CD4-positive, CD25-positive, alpha-beta regulatory T cell (primary cell): Measurements from ENCODE around the gene ACTL7A. TPM values are rescaled to one million over a fixed set of nuclear protein-coding genes. Genes with fewer than 3 reads are reported as not detected.

Source experiments
- ATAC-seq, 2 donors: fragments of 150-1000 bp; cut with Tn5 transposase; one replicate each; pipeline ENCODE4 v1.10.0; 2021; ENCODE audit warnings: low read depth in 2 of 2, moderate number of reproducible peaks in 2 of 2, moderate library complexity in 1 of 2
- DNase-seq, 3 donors: peaks; one replicate each; pipeline versions ENCODE4 v3.0.0 to v3.0.0-alpha.2; 2012 to 2022; ENCODE audit warnings: mixed read lengths in 1 of 3
- H3K27ac ChIP-seq: one replicate; pipeline ENCODE4 v1.7.0; 2013; ENCODE audit warnings: mild to moderate bottlenecking, low read length; ENCODE audit not compliant: insufficient read depth, poor library complexity, severe bottlenecking
- H3K27me3 ChIP-seq: one replicate; pipeline ENCODE4 v1.7.0; 2013; ENCODE audit warnings: low read length; ENCODE audit not compliant: control insufficient read depth, insufficient read depth
- H3K36me3 ChIP-seq: one replicate; pipeline ENCODE4 v1.7.0; 2013; ENCODE audit warnings: mild to moderate bottlenecking, low read length, moderate library complexity; ENCODE audit not compliant: control insufficient read depth, insufficient read depth
- H3K4me1 ChIP-seq: 2 replicates; pipeline ENCODE4 v1.7.0; 2013; ENCODE audit warnings: mild to moderate bottlenecking, low read length; ENCODE audit not compliant: insufficient read depth, control insufficient read depth, poor library complexity, severe bottlenecking
- H3K4me3 ChIP-seq: one replicate; pipeline ENCODE4 v1.7.0; 2013; ENCODE audit warnings: low read depth, mild to moderate bottlenecking, low read length, moderate library complexity
- H3K9me3 ChIP-seq, 2 experiments: 1 replicate in 1 of 2; 2 replicates in 1 of 2; pipeline ENCODE4 v1.7.0; 2013; ENCODE audit warnings: low read length in 2 of 2, mild to moderate bottlenecking in 1 of 2, moderate library complexity in 1 of 2; ENCODE audit not compliant: control insufficient read depth in 2 of 2
- H3K27ac Mint-ChIP-seq, 3 donors: one replicate each; pipeline ENCODE4 v1.8.0; 2020 to 2022; ENCODE audit warnings: mild to moderate bottlenecking in 3 of 3, mixed read lengths in 3 of 3, moderate library complexity in 2 of 3
- H3K27me3 Mint-ChIP-seq: one replicate; pipeline ENCODE4 v1.8.0; 2022; ENCODE audit warnings: mild to moderate bottlenecking, mixed read lengths
- H3K36me3 Mint-ChIP-seq: one replicate; pipeline ENCODE4 v1.8.0; 2020; ENCODE audit warnings: mixed read lengths
- H3K4me1 Mint-ChIP-seq, 4 donors: one replicate each; pipeline ENCODE4 v1.8.0; 2020 to 2022; ENCODE audit warnings: mixed read lengths in 4 of 4, mild to moderate bottlenecking in 1 of 4
- H3K4me3 Mint-ChIP-seq, 4 donors: one replicate each; pipeline ENCODE4 v1.8.0; 2020 to 2022; ENCODE audit warnings: mild to moderate bottlenecking in 4 of 4, mixed read lengths in 4 of 4, moderate library complexity in 3 of 4
- H3K9me3 Mint-ChIP-seq, 7 donors: one replicate each; pipeline ENCODE4 v1.8.0; 2020 to 2022; ENCODE audit warnings: mixed read lengths in 7 of 7, mild to moderate bottlenecking in 3 of 7, moderate library complexity in 2 of 7
- polyA plus RNA-seq, 4 donors: library from polyadenylated mRNA; unstranded; fragments of 300-500 nt; fragmentation: Illumina TruSeq; gene quantifications; one replicate each; pipeline ENCODE4 v1.2.3, GENCODE V29; 2021
- total RNA-seq: library from RNA; stranded (reverse); gene quantifications from one replicate; pipeline ENCODE4 v1.2.3, GENCODE V29; 2022

ACTL7A gene
- total and polyA plus RNA-seq, 5 donors from 2014 or later = not detected

DNA sequence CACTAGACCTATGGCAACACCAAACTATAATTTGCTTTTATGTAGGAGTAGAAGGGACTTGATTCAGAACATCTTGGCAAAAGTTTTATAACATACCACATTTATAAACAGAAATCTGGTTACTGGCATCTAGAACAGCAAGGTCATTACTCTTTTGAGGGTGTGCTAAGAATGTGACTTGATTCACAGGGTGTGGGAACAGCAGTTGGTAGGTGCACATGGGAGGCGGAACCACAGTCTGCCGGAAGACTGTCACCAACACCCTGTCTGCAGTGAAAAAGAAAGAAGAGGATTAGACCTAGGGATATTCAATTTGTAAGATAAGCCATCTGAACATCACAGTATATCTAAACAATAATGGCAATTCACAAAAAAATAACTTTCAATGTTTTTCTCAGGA is 48.8 kb downstream of the ACTL7A start:
- H3K27me3 Mint-ChIP-seq = no peaks in the 10 kb centered on the region
- Histone ChIP-seq H3K4me1 (peaks cover 14% of the 10 kb centered on the region), H3K27me3 (no peaks in the 10 kb centered on the region), H3K4me3 (no peak overlapping the region), H3K36me3 (peaks cover 80% of the 10 kb centered on the region), H3K9me3 (no peaks in the 10 kb centered on the region), H3K27ac (no peak overlapping the region)
- no peaks in the 10 kb centered on the region for H3K9me3 Mint-ChIP-seq
- no peak for DNase-seq
- peaks cover 9 to 23% (median 15%) of the 10 kb centered on the region in 4 donors for H3K4me1 Mint-ChIP-seq
- peak overlapping the region in 1 of 4 donors; percentile 6 for H3K4me3 Mint-ChIP-seq
- H3K27ac Mint-ChIP-seq = peak overlapping the region in 2 of 3 donors; percentile 45 to 70
- peaks cover 62% of the 10 kb centered on the region for H3K36me3 Mint-ChIP-seq
- ATAC-seq = no peak

- peak in 2 of 3 donors; percentile 6 to 68 for DNase-seq
- Histone ChIP-seq H3K27me3 (no peaks in the 10 kb centered on the region), H3K4me1 (peaks cover 14% of the 10 kb centered on the region), H3K27ac (no peak overlapping the region), H3K9me3 (no peaks in the 10 kb centered on the region), H3K4me3 (no peak overlapping the region), H3K36me3 (peaks cover 81% of the 10 kb centered on the region)
- no peaks in the 10 kb centered on the region for H3K27me3 Mint-ChIP-seq
- peaks cover 64% of the 10 kb centered on the region for H3K36me3 Mint-ChIP-seq
- peak overlapping the region in 2 of 4 donors; percentile 5 to 68 for H3K4me3 Mint-ChIP-seq
- H3K27ac Mint-ChIP-seq = peak overlapping the region; percentile 11 to 87 (median 45)
- H3K9me3 Mint-ChIP-seq = no peaks in the 10 kb centered on the region
- peak; percentile 47 to 66 for ATAC-seq
- H3K4me1 Mint-ChIP-seq = peaks cover 9 to 23% (median 15%) of the 10 kb centered on the region in 4 donors
Observed at GRCh38 chr9:108911820-108912219, 49.8 kb downstream of the ACTL7A start.

Other genes with a start within 250 kb of the ACTL7A start
- 0.27 TPM for gene ACTL7B, start 6.3 kb upstream of the ACTL7A start, total RNA-seq
- not detected for gene ACTL7B, start 6.3 kb upstream of the ACTL7A start, polyA plus RNA-seq
- 24.9 TPM for gene ELP1, start 71.9 kb downstream of the ACTL7A start, total RNA-seq
- gene ELP1, start 71.9 kb downstream of the ACTL7A start, polyA plus RNA-seq = 10 to 100 TPM; 13.7 to 21.9 (median 18.2) TPM
- 6.2 TPM for gene ABITRAM, start 72.1 kb downstream of the ACTL7A start, total RNA-seq
- 10 to 100 TPM; 12.7 to 21.4 (median 14.7) TPM for gene ABITRAM, start 72.1 kb downstream of the ACTL7A start, polyA plus RNA-seq
- 10.6 TPM for gene CTNNAL1, start 151.2 kb downstream of the ACTL7A start, total RNA-seq
- 10 to 100 TPM in 1 of 4 donors, 1 to 10 TPM in 3; 2.2 to 10.1 (median 5.4) TPM for gene CTNNAL1, start 151.2 kb downstream of the ACTL7A start, polyA plus RNA-seq